Suprapubic skin (tissue), 4 donors: Measurements from ENCODE around the gene ZBTB16. TPM values are rescaled to one million over a fixed set of nuclear protein-coding genes. Genes with fewer than 3 reads are reported as not detected.

Experiments
- DNase-seq, 2 donors: peaks; one replicate each; pipeline ENCODE4 v3.0.0-alpha.2; 2019; ENCODE audit warnings: low spot score in 2 of 2
- H3K27ac ChIP-seq: fragments of 200-600 bp; sonication (generic); one replicate; pipeline ENCODE4 v1.5.1; 2019
- H3K27me3 ChIP-seq: fragments of 200-600 bp; sonication (generic); one replicate; pipeline ENCODE4 v1.5.1; 2019
- H3K36me3 ChIP-seq: fragments of 200-600 bp; sonication (generic); one replicate; pipeline ENCODE4 v1.5.1; 2019
- H3K4me1 ChIP-seq: fragments of 200-600 bp; sonication (generic); one replicate; pipeline ENCODE4 v1.5.1; 2019
- H3K4me3 ChIP-seq: fragments of 200-600 bp; sonication (generic); one replicate; pipeline ENCODE4 v1.5.1; 2019; ENCODE audit warnings: mild to moderate bottlenecking
- H3K9me3 ChIP-seq: fragments of 200-600 bp; sonication (generic); one replicate; pipeline ENCODE4 v1.5.1; 2019
- EP300 ChIP-seq: sonication (generic); formaldehyde crosslinking; IDR thresholded peaks from one replicate; pipeline ENCODE4 v1.6.1; 2017; ENCODE audit warnings: antibody characterized with exemption
- POLR2A ChIP-seq, 2 donors: fragments of 450-650 bp; IDR thresholded peaks; one replicate each; pipeline ENCODE4 v1.6.1; 2017; ENCODE audit warnings: antibody characterized with exemption in 2 of 2, mild to moderate bottlenecking in 2 of 2, moderate library complexity in 2 of 2
- POLR2AphosphoS5 ChIP-seq, 3 donors: sonication (generic); formaldehyde crosslinking; IDR thresholded peaks; one replicate each; pipeline ENCODE4 v1.6.1; 2017; ENCODE audit warnings: antibody characterized with exemption in 3 of 3
- WGBS: methylation state at CpG from one replicate; pipeline ENCODE4 v1.1.5; 2018; 5-methylcytosine and 5-hydroxymethylcytosine counted together
- total RNA-seq, 4 donors: library from RNA; depleted of rRNA; stranded (reverse); fragments of >200 nt; gene quantifications; one replicate each; pipeline ENCODE4 v1.1.0, GENCODE V29; 2016
- TF ChIP-seq, protein P1 (sequence below), 2 donors: fragments of 200-600 bp in 1 of 2; fragments of 450-650 bp in 1 of 2; sonication (generic) in 1 of 2; IDR thresholded peaks; one replicate each; pipeline ENCODE4 v1.5.1; 2016 to 2019; ENCODE audit warnings: antibody characterized with exemption in 2 of 2, mild to moderate bottlenecking in 1 of 2, moderate library complexity in 1 of 2

Gene ZBTB16
- total RNA-seq, 4 donors from 2014 or later: 142 to 474 (median 232) TPM

DNA sequence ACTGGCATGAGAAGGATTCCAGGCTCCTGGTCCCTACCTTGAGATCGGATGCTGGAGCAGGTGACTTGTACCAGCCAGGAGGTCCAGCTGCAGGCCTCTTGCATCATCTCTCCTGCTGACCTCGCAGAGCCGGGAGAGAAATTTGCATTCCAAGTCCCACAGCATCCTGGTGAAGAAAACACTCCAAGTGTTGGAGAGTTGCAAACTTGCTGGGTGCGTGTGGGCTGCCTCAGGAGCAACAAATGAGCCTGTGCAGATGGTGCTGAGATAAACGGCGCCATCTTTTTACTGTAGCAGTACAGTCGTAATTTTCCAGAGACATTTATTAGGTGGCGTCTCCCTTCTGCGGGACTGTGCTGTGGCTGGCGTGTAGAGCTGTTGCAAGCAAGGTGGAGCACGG lies 32.1 kb upstream of the ZBTB16 start:
- no peak for TF ChIP-seq EP300
- TF ChIP-seq POLR2A (IDR thresholded peaks at IDR 0.05): no peak
- TF ChIP-seq, protein P1, sequence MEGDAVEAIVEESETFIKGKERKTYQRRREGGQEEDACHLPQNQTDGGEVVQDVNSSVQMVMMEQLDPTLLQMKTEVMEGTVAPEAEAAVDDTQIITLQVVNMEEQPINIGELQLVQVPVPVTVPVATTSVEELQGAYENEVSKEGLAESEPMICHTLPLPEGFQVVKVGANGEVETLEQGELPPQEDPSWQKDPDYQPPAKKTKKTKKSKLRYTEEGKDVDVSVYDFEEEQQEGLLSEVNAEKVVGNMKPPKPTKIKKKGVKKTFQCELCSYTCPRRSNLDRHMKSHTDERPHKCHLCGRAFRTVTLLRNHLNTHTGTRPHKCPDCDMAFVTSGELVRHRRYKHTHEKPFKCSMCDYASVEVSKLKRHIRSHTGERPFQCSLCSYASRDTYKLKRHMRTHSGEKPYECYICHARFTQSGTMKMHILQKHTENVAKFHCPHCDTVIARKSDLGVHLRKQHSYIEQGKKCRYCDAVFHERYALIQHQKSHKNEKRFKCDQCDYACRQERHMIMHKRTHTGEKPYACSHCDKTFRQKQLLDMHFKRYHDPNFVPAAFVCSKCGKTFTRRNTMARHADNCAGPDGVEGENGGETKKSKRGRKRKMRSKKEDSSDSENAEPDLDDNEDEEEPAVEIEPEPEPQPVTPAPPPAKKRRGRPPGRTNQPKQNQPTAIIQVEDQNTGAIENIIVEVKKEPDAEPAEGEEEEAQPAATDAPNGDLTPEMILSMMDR (IDR thresholded peaks at IDR 0.05): no peak
- no peak for TF ChIP-seq POLR2AphosphoS5 (IDR thresholded peaks at IDR 0.05)
- 69% methylated on average over 11 of the region's 11 CpGs for WGBS
- DNase-seq: no peak

DNA sequence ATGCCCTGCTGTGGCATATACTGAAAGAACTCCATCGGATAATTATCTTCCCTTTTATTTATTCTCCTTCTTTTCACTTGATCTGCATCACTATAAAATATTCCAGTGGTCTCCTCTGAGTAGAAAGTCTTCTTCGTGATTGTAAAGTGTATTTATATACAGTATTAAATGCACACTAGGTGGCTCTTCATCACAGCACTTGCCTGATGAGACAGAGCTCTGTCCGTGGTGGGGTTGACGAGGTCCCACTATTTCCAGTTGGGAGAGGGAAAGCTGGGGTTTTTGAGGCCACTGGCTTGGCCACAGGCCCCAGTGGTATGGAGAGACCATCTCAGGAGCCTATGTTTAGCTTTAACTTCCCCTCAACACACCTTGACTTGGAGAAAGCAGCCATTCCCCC lies 31.6 kb upstream of the ZBTB16 start:
- no peak for DNase-seq
- no peaks in the 10 kb centered on the region for H3K36me3 ChIP-seq
- H3K27me3 ChIP-seq: peaks cover 13% of the 10 kb centered on the region
- no peak overlapping the region for H3K4me3 ChIP-seq
- no peak overlapping the region for H3K27ac ChIP-seq
- no peaks in the 10 kb centered on the region for H3K9me3 ChIP-seq
- H3K4me1 ChIP-seq: no peaks in the 10 kb centered on the region
- TF ChIP-seq, protein P1 (IDR thresholded peaks at IDR 0.05): no peak
- TF ChIP-seq POLR2A (IDR thresholded peaks at IDR 0.05) (no peak), EP300 (no peak), POLR2AphosphoS5 (IDR thresholded peaks at IDR 0.05) (no peak)
- 67% methylated on average over 4 of the region's 4 CpGs for WGBS

More for the DNA sequence above, 32.1 kb upstream of the ZBTB16 start:
- no peaks in the 10 kb centered on the region for H3K36me3 ChIP-seq
- no peaks in the 10 kb centered on the region for H3K9me3 ChIP-seq
- H3K4me3 ChIP-seq: no peak overlapping the region
- H3K4me1 ChIP-seq: no peaks in the 10 kb centered on the region
- H3K27me3 ChIP-seq: peaks cover 13% of the 10 kb centered on the region
- no peak overlapping the region for H3K27ac ChIP-seq

DNA sequence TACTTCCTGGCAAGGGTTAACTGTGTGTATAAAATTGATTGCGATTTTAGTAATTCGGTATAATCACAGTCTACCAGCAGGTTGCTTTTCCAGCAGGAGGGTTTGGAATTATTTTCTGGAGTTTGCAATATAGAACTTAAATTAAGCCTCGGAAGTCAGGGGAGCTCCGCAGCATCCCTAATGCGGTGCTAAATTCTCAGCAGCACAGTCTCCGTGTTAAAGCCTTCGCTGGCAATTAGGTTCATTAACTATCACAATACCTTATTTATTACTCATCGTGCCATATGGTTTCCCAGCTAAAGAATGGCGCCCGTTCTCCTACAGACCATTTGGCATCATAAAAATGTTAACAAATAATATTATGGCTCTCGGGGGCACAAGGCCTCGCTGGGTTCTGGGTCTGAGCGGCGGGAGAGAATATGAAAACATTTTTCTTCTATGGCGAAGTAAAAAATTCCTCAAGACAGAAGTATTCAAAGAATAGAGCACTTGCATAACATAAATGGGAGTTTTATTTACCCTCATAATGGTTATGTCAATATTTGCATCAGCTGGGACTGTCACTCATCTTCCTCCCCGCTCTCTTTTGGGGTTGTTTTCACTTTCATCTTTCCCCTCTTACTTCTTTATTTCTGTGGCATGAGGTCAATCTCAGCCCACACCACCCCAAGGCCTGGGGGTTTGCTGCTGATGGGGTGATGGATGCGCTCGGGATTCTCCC lies 28.1 kb upstream of the ZBTB16 start:
- DNase-seq: no peak
- WGBS: 87% methylated on average over 18 of the region's 18 CpGs
- peaks cover 9% of the 10 kb centered on the region for H3K4me1 ChIP-seq
- H3K9me3 ChIP-seq: no peaks in the 10 kb centered on the region
- TF ChIP-seq EP300: no peak
- TF ChIP-seq, protein P1 (IDR thresholded peaks at IDR 0.05): no peak
- no peak for TF ChIP-seq POLR2AphosphoS5 (IDR thresholded peaks at IDR 0.05)
- TF ChIP-seq POLR2A (IDR thresholded peaks at IDR 0.05): no peak
- no peaks in the 10 kb centered on the region for H3K36me3 ChIP-seq
- H3K4me3 ChIP-seq: no peak overlapping the region
- peaks cover 13% of the 10 kb centered on the region for H3K27me3 ChIP-seq
- H3K27ac ChIP-seq: no peak overlapping the region

DNA sequence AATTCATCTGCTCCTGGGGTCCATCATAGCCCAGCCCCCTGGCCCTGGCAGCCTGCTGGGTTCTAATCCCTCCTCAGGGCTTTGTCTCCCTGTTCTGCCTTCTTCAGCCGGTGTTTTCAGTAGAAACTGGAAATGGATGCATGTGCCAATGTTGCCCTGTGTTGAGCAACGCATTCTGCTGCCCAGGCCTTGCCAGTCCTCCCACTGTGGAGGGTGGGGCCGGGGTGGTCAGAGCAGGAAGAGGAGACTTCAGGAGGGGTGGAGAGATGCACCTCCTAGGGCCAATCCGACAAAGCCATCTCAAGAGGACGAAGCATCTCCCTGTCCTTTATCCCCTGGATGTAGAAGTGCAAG lies 27.6 kb upstream of the ZBTB16 start:
- Histone ChIP-seq H3K27me3 (peaks cover 13% of the 10 kb centered on the region), H3K4me1 (peaks cover 14% of the 10 kb centered on the region), H3K4me3 (no peak overlapping the region), H3K9me3 (no peaks in the 10 kb centered on the region), H3K27ac (no peak overlapping the region), H3K36me3 (no peaks in the 10 kb centered on the region)
- DNase-seq: no peak
- WGBS: 79% methylated on average over 5 of the region's 5 CpGs
- TF ChIP-seq, protein P1 (IDR thresholded peaks at IDR 0.05): no peak
- TF ChIP-seq POLR2AphosphoS5 (IDR thresholded peaks at IDR 0.05) (no peak), EP300 (no peak), POLR2A (IDR thresholded peaks at IDR 0.05) (no peak)

DNA sequence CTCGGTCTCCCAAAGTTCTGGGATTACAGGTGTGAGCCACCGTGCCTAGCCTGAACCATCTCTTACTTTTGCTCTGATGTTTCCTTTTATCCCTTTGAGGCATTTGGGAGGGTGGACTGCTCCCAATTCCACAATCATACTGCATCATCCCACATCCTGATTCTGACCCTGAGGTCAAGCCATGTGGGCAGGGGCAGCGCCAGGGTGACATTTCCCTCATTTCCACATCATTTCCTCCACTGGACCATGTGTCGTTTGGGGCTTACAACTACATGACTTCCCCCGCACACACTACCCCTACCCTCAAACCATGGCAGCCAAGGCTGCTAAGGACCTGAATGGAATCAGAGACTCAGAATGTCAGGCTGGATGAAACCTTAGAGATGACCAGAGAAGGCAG lies 26.4 kb upstream of the ZBTB16 start:
- H3K27ac ChIP-seq: no peak overlapping the region
- no peak for DNase-seq
- peaks cover 6% of the 10 kb centered on the region for H3K27me3 ChIP-seq
- no peaks in the 10 kb centered on the region for H3K9me3 ChIP-seq
- no peak overlapping the region for H3K4me3 ChIP-seq
- H3K4me1 ChIP-seq: peaks cover 15% of the 10 kb centered on the region
- no peak for TF ChIP-seq EP300
- TF ChIP-seq, protein P1 (IDR thresholded peaks at IDR 0.05): no peak
- no peak for TF ChIP-seq POLR2AphosphoS5 (IDR thresholded peaks at IDR 0.05)
- TF ChIP-seq POLR2A (IDR thresholded peaks at IDR 0.05): no peak
- no peaks in the 10 kb centered on the region for H3K36me3 ChIP-seq
- 87% methylated on average over 5 of the region's 5 CpGs for WGBS
